Activated T-cell treated with anti-CD3 and anti-CD28 coated beads, Interleukin-2, amount 50 U/mL, for 24 hours (primary cell): ENCODE measurements around the gene TPRN.
"Not testable (repeated sequence)": the region's sequence is repeated elsewhere in the genome, so short reads cannot be mapped to it uniquely, and the experiment has no call there.

Source experiments
- DNase-seq: peaks from one replicate; pipeline ENCODE4 v3.0.0-alpha.2; 2020
- H3K27ac Mint-ChIP-seq: 2 replicates; pipeline ENCODE4 v1.8.0; 2020; ENCODE audit warnings: mild to moderate bottlenecking, mixed read lengths
- H3K27me3 Mint-ChIP-seq: 2 replicates; pipeline ENCODE4 v1.8.0; 2020; ENCODE audit warnings: mixed read lengths
- H3K36me3 Mint-ChIP-seq: 2 replicates; pipeline ENCODE4 v1.8.0; 2020; ENCODE audit warnings: low read depth, mixed read lengths
- H3K4me1 Mint-ChIP-seq: 2 replicates; pipeline ENCODE4 v1.8.0; 2020; ENCODE audit warnings: low read depth, mixed read lengths
- H3K4me3 Mint-ChIP-seq: 2 replicates; pipeline ENCODE4 v1.8.0; 2020; ENCODE audit warnings: mild to moderate bottlenecking, moderate library complexity, mixed read lengths
- H3K9me3 Mint-ChIP-seq: 2 replicates; pipeline ENCODE4 v1.8.0; 2020; ENCODE audit warnings: mixed read lengths

Gene TPRN

GRCh38 chr9:137200311-137201204 lies at the start of gene TPRN:
Gene TPRN (minus strand): TSS chr9:137200741. CDS start chr9:137200711, 30 bp downstream.
- H3K4me3 Mint-ChIP-seq = peak within 1 kb of the TSS; percentile 87
- H3K36me3 Mint-ChIP-seq = peaks cover 20% of the 10 kb centered on the region
- H3K27ac Mint-ChIP-seq = peak within 1 kb of the TSS; percentile 90
- no peaks in the 10 kb centered on the region for H3K27me3 Mint-ChIP-seq
- H3K4me1 Mint-ChIP-seq = peaks cover 42% of the 10 kb centered on the region
- no peaks in the 10 kb centered on the region for H3K9me3 Mint-ChIP-seq
- DNase-seq = peak; percentile 96

GRCh38 chr9:137247916-137248175 lies 47.3 kb upstream of the TPRN start:
- H3K27me3 Mint-ChIP-seq = no peaks in the 10 kb centered on the region
- H3K36me3 Mint-ChIP-seq = peaks cover 15% of the 10 kb centered on the region
- peaks cover 9% of the 10 kb centered on the region for H3K4me1 Mint-ChIP-seq
- H3K9me3 Mint-ChIP-seq = no peaks in the 10 kb centered on the region
- DNase-seq = no peak
- no peak overlapping the region for H3K27ac Mint-ChIP-seq
- H3K4me3 Mint-ChIP-seq = no peak overlapping the region

GRCh38 chr9:137247135-137247915 lies 46.8 kb upstream of the TPRN start:
- DNase-seq = no peak
- Mint-ChIP-seq H3K27ac (peak overlapping the region; percentile 33), H3K4me3 (no peak overlapping the region), H3K27me3 (no peaks in the 10 kb centered on the region), H3K4me1 (peaks cover 14% of the 10 kb centered on the region), H3K9me3 (no peaks in the 10 kb centered on the region), H3K36me3 (peaks cover 21% of the 10 kb centered on the region)

GRCh38 chr9:137245450-137246421 lies 45.2 kb upstream of the TPRN start:
- H3K4me1 Mint-ChIP-seq = peaks cover 21% of the 10 kb centered on the region
- H3K27me3 Mint-ChIP-seq = peaks cover 2% of the 10 kb centered on the region
- H3K9me3 Mint-ChIP-seq = no peaks in the 10 kb centered on the region
- H3K27ac Mint-ChIP-seq = peak overlapping the region; percentile 73
- peaks cover 30% of the 10 kb centered on the region for H3K36me3 Mint-ChIP-seq
- peak overlapping the region; percentile 36 for H3K4me3 Mint-ChIP-seq
- no peak for DNase-seq

- Mint-ChIP-seq H3K36me3 (peaks cover 30% of the 10 kb centered on the region), H3K27ac (peak overlapping the region; percentile 73), H3K27me3 (peaks cover 2% of the 10 kb centered on the region), H3K9me3 (no peaks in the 10 kb centered on the region), H3K4me1 (peaks cover 23% of the 10 kb centered on the region), H3K4me3 (peak overlapping the region; percentile 85)
- no peak for DNase-seq
Measured at GRCh38 chr9:137244486-137245449, 44.2 kb upstream of the TPRN start.

- H3K27me3 Mint-ChIP-seq = peaks cover 2% of the 10 kb centered on the region
- peaks cover 34% of the 10 kb centered on the region for H3K36me3 Mint-ChIP-seq
- H3K9me3 Mint-ChIP-seq = no peaks in the 10 kb centered on the region
- DNase-seq = no peak
- H3K4me1 Mint-ChIP-seq = peaks cover 29% of the 10 kb centered on the region
- peak overlapping the region; percentile 96 for H3K27ac Mint-ChIP-seq
- H3K4me3 Mint-ChIP-seq = peak overlapping the region; percentile 85
Measured at GRCh38 chr9:137243626-137244485, 43.3 kb upstream of the TPRN start.

GRCh38 chr9:137243266-137243625 lies 42.7 kb upstream of the TPRN start:
- not testable (repeated sequence) for DNase-seq, H3K27me3 Mint-ChIP-seq, H3K9me3 Mint-ChIP-seq

GRCh38 chr9:137242269-137243203 lies 42.0 kb upstream of the TPRN start:
- H3K4me1 Mint-ChIP-seq = peaks cover 33% of the 10 kb centered on the region
- H3K27me3 Mint-ChIP-seq = peaks cover 2% of the 10 kb centered on the region
- no peak for DNase-seq
- no peaks in the 10 kb centered on the region for H3K9me3 Mint-ChIP-seq
- peak overlapping the region; percentile 96 for H3K27ac Mint-ChIP-seq
- H3K36me3 Mint-ChIP-seq = peaks cover 36% of the 10 kb centered on the region
- H3K4me3 Mint-ChIP-seq = peak overlapping the region; percentile 85

More at GRCh38 chr9:137243266-137243625, 42.7 kb upstream of the TPRN start:
- Mint-ChIP-seq H3K27ac (peak overlapping the region; percentile 96), H3K36me3 (peaks cover 36% of the 10 kb centered on the region), H3K4me3 (peak overlapping the region; percentile 85), H3K4me1 (peaks cover 32% of the 10 kb centered on the region)

GRCh38 chr9:137241490-137242268 lies 41.1 kb upstream of the TPRN start:
- peak; percentile 79 for DNase-seq
- Mint-ChIP-seq H3K27me3 (peaks cover 2% of the 10 kb centered on the region), H3K27ac (peak overlapping the region; percentile 98), H3K9me3 (no peaks in the 10 kb centered on the region), H3K36me3 (peaks cover 36% of the 10 kb centered on the region), H3K4me3 (peak overlapping the region; percentile 86), H3K4me1 (peaks cover 39% of the 10 kb centered on the region)

GRCh38 chr9:137240841-137241489 lies 40.4 kb upstream of the TPRN start, which contains the start of gene TUBB4B:
Gene TUBB4B (plus strand): TSS chr9:137241287. CDS start chr9:137241361, 74 bp downstream.
- DNase-seq = peak; percentile 95
- peaks cover 2% of the 10 kb centered on the region for H3K27me3 Mint-ChIP-seq
- H3K36me3 Mint-ChIP-seq = peaks cover 36% of the 10 kb centered on the region
- H3K4me1 Mint-ChIP-seq = peaks cover 41% of the 10 kb centered on the region
- H3K9me3 Mint-ChIP-seq = no peaks in the 10 kb centered on the region
- H3K27ac Mint-ChIP-seq = peak within 1 kb of the TSS; percentile 98
- H3K4me3 Mint-ChIP-seq = peak within 1 kb of the TSS; percentile 86
